Fibroblast of the aortic adventitia (primary cell): ENCODE data around the gene GALNT13. TPM values are rescaled to one million over a fixed set of nuclear protein-coding genes. Genes with fewer than 3 reads are reported as not detected.

Experiments used
- DNase-seq: peaks from one replicate; pipeline ENCODE4 v3.0.0-alpha.2; 2010; ENCODE audit warnings: low read depth
- H3K4me3 ChIP-seq: 2 replicates; pipeline ENCODE4 v1.5.1; 2011; ENCODE audit warnings: low read depth, mild to moderate bottlenecking, control low read depth, low read length, moderate library complexity
- CTCF ChIP-seq: IDR thresholded peaks from 2 replicates; pipeline ENCODE4 v1.5.1; 2011; ENCODE audit warnings: mild to moderate bottlenecking, low read length, control low read depth, inconsistent platforms; ENCODE audit not compliant: insufficient read depth
- total RNA-seq: library from RNA; depleted of rRNA; stranded (reverse); fragments of >200 nt; gene quantifications from 2 replicates; pipeline ENCODE4 v1.2.3, GENCODE V29; 2012; ENCODE audit warnings: low replicate concordance

The GALNT13 gene
- total RNA-seq, 1 donor = 0.45 TPM

GRCh38 chr2:154263206-154263605 is 391.5 kb downstream of the GALNT13 start:
- no peak overlapping the region for H3K4me3 ChIP-seq
- TF ChIP-seq CTCF = no peak
- DNase-seq = no peak

- no peak for DNase-seq
- no peak for TF ChIP-seq CTCF
Measured at GRCh38 chr2:154264024-154264423, 392.3 kb downstream of the GALNT13 start.

GRCh38 chr2:154267983-154268382 is 396.3 kb downstream of the GALNT13 start:
- no peak overlapping the region for H3K4me3 ChIP-seq
- TF ChIP-seq CTCF = no peak
- DNase-seq = no peak

More at GRCh38 chr2:154264024-154264423, 392.3 kb downstream of the GALNT13 start:
- H3K4me3 ChIP-seq = no peak overlapping the region

GRCh38 chr2:154280543-154280942 is 408.8 kb downstream of the GALNT13 start:
- no peak for TF ChIP-seq CTCF
- no peak overlapping the region for H3K4me3 ChIP-seq
- DNase-seq = no peak

GRCh38 chr2:154289870-154290269 is 418.1 kb downstream of the GALNT13 start:
- no peak overlapping the region for H3K4me3 ChIP-seq
- no peak for DNase-seq
- no peak for TF ChIP-seq CTCF

GRCh38 chr2:154291511-154291910 is 419.8 kb downstream of the GALNT13 start:
- no peak for TF ChIP-seq CTCF
- no peak for DNase-seq
- H3K4me3 ChIP-seq = no peak overlapping the region

GRCh38 chr2:154291927-154292326 is 420.2 kb downstream of the GALNT13 start:
- no peak for TF ChIP-seq CTCF
- DNase-seq = no peak
- no peak overlapping the region for H3K4me3 ChIP-seq
